ENCODE measurements around the gene RPL3.

DNA sequence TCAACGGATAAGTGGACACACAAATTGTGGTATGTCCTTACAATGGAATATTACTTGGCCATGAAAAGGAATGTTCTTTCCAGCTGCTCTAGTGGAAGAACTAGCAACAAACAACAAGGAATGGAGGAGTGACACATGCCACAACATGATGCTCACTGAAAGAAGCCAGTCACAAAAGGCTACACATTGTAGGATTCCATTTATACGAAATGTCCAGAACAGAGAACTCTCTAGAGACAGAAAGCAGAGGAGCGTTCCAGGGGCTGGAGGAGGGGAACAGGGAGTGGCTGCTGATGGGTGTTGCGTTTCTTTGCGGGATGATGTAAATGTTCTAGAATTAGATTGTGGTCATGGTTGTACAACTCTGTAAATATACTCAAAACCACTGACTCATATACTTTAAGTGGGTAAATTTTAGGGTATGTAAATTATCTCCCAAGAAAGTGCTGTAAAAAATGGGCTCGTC is 42.2 kb downstream of the RPL3 start:
- TF ChIP-seq CTCF (IDR thresholded peaks at IDR 0.05; ENCODE audit: low read length) (no peak), EZH2 (IDR thresholded peaks at IDR 0.05; ENCODE audit: borderline replicate concordance, low read length) (no peak)

Measured in OCI-LY1 (cell line).